ENCODE measurements around the gene M1AP.

The M1AP gene

GRCh38 chr2:74551942-74552913, 95.9 kb downstream of the M1AP start:
- in situ Hi-C loops (cut with HindIII; ENCODE audit: low sequenced_read_pairs): no loop called here

- in situ Hi-C loops (cut with HindIII; ENCODE audit: low sequenced_read_pairs): no loop called here
These were observed 96.6 kb downstream of the M1AP start for GRCh38 chr2:74551530-74551929.

GRCh38 chr2:74550231-74550630, 97.9 kb downstream of the M1AP start:
- in situ Hi-C loops (cut with HindIII; ENCODE audit: low sequenced_read_pairs): no loop called here

GRCh38 chr2:74548900-74549826, 99.0 kb downstream of the M1AP start:
- in situ Hi-C loops (cut with HindIII; ENCODE audit: low sequenced_read_pairs): no loop called here

- in situ Hi-C loops (cut with HindIII; ENCODE audit: low sequenced_read_pairs): no loop called here
These were observed 99.7 kb downstream of the M1AP start for GRCh38 chr2:74548285-74548899.

- in situ Hi-C loops (cut with HindIII; ENCODE audit: low sequenced_read_pairs): no loop called here
These were observed 102.1 kb downstream of the M1AP start for GRCh38 chr2:74546004-74546403.

GRCh38 chr2:74544634-74545033, 103.5 kb downstream of the M1AP start:
- in situ Hi-C loops (cut with HindIII; ENCODE audit: low sequenced_read_pairs): no loop called here

- in situ Hi-C loops (cut with HindIII; ENCODE audit: low sequenced_read_pairs): no loop called here
These were observed 105.2 kb downstream of the M1AP start for GRCh38 chr2:74542978-74543377.

- in situ Hi-C loops (cut with HindIII; ENCODE audit: low sequenced_read_pairs): no loop called here
These were observed 107.8 kb downstream of the M1AP start for GRCh38 chr2:74540291-74540690.

GRCh38 chr2:74538881-74539339, 109.2 kb downstream of the M1AP start:
- in situ Hi-C loops (cut with HindIII; ENCODE audit: low sequenced_read_pairs): loop anchor here (5.0 kb wide), 2 partner anchors 48 to 107 kb away; no protein-coding TSS in a partner anchor

- in situ Hi-C loops (cut with HindIII; ENCODE audit: low sequenced_read_pairs): loop anchor here (5.0 kb wide), 2 partner anchors 50 to 105 kb away; no protein-coding TSS in a partner anchor
These were observed 111.0 kb downstream of the M1AP start for GRCh38 chr2:74537140-74537539.

GRCh38 chr2:74536166-74536950, 111.8 kb downstream of the M1AP start:
- in situ Hi-C loops (cut with HindIII; ENCODE audit: low sequenced_read_pairs): loop anchor here (5.0 kb wide), 2 partner anchors 51 to 104 kb away; no protein-coding TSS in a partner anchor

GRCh38 chr2:74535440-74535965, 112.6 kb downstream of the M1AP start:
- in situ Hi-C loops (cut with HindIII; ENCODE audit: low sequenced_read_pairs): loop anchor here (5.0 kb wide), 2 partner anchors 52 to 103 kb away; no protein-coding TSS in a partner anchor

GRCh38 chr2:74534411-74534810, 113.7 kb downstream of the M1AP start:
- in situ Hi-C loops (cut with HindIII; ENCODE audit: low sequenced_read_pairs): no loop called here

GRCh38 chr2:74533464-74533863, 114.7 kb downstream of the M1AP start:
- in situ Hi-C loops (cut with HindIII; ENCODE audit: low sequenced_read_pairs): no loop called here

GRCh38 chr2:74532222-74532621, 115.9 kb downstream of the M1AP start:
- in situ Hi-C loops (cut with HindIII; ENCODE audit: low sequenced_read_pairs): no loop called here

GRCh38 chr2:74531666-74532065, 116.5 kb downstream of the M1AP start:
- in situ Hi-C loops (cut with HindIII; ENCODE audit: low sequenced_read_pairs): no loop called here

- in situ Hi-C loops (cut with HindIII; ENCODE audit: low sequenced_read_pairs): no loop called here
These were observed 117.6 kb downstream of the M1AP start for GRCh38 chr2:74530239-74531187.

Data from endothelial cell of hepatic sinusoid (primary cell).